ENCODE results near the gene DMC1.

GRCh38 chr22:38554281-38554680 is 15.7 kb downstream of the DMC1 start:
- TF ChIP-seq POLR2A (IDR thresholded peaks at IDR 0.05; ENCODE audit: low read length) (no peak), GATA1 (IDR thresholded peaks at IDR 0.05; ENCODE audit: low read depth, low read length) (no peak)

Data from erythroblast (primary cell).